NCI-H2029 treated with DMSO at 0.1 percent for 48 hours (cell line): ENCODE measurements around the gene SPATA25.
"Not testable (repeated sequence)": the region's sequence is repeated elsewhere in the genome, so short reads cannot be mapped to it uniquely, and the experiment has no call there.

Experiments
- DNase-seq: peaks from one replicate; lab custom pipeline; 2025; lab: John Stamatoyannopoulos, UW

The SPATA25 gene

DNA sequence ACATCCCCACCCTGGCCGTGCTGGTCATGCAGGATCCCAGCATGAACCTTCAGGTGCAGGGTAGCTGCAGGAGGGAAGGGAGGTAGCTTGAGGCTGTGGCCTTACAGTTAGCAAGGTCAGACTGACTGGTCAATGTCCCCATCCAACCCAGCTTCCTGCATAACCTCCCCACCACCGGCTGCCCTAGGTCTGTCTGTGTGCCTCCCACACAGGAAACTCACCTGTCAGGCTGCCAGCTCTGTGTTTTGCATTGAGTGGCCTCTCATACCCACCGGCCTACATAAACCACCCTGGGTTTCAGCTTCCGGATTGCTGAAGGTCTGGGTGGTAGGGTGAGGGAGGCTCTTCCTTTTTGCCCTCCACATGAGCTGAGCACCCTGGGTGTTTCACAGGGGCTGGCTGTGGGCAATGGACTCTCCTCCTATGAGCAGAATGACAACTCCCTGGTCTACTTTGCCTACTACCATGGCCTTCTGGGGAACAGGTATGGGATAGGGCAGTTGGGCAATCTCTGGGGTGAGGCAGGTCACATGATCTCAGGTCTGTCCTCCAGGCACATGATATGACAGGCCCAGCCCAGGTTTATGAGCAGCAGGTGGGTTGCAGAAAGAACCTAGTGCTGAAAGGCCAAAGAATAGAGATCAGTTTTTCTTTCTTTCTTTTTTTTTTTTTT is 5.5 kb upstream of the SPATA25 start:
- no peak for DNase-seq

GRCh38 chr20:45892049-45892825 is 4.8 kb upstream of the SPATA25 start:
- no peak for DNase-seq

DNA sequence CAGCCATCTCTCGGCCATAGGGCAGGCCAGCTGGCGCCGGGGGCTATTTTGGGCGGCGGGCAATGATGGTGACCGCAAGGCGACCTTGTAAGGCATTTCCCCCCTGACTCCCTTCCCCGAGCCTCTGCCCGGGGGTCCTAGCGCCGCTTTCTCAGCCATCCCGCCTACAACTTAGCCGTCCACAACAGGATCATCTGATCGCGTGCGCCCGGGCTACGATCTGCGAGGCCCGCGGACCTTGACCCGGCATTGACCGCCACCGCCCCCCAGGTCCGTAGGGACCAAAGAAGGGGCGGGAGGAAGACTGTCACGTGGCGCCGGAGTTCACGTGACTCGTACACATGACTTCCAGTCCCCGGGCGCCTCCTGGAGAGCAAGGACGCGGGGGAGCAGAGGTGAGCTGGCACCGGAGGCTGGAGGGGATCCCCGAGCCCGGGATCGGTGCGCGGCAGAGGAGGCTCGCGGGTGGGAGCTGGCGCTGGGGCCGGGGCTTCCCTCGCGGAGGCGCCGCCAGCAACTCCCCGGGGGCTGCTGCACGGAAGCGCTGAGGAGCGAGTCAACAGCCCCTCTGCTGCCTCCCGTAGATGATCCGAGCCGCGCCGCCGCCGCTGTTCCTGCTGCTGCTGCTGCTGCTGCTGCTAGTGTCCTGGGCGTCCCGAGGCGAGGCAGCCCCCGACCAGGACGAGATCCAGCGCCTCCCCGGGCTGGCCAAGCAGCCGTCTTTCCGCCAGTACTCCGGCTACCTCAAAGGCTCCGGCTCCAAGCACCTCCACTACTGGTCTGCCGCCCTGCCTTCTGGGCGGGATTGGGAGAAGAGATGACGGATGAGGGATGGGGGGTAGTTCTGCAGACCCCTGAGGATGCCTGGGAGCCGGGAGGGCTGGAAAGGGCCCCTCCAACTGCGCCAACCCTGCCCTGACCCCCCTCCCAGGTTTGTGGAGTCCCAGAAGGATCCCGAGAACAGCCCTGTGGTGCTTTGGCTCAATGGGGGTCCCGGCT is 3.9 kb upstream of the SPATA25 start, which contains the start of the genes CTSA and NEURL2:
Gene CTSA (plus strand): TSS at position 351 of the 999 bp plus-strand sequence. CDS start 234 bp downstream, at position 585.
Gene NEURL2 (minus strand): TSS at position 224 of the 999 bp plus-strand sequence. CDS start 217 bp downstream, at position 7.
- peak; percentile 23 for DNase-seq

GRCh38 chr20:45890077-45890984 is 2.9 kb upstream of the SPATA25 start:
- peak; percentile 12 for DNase-seq

DNA sequence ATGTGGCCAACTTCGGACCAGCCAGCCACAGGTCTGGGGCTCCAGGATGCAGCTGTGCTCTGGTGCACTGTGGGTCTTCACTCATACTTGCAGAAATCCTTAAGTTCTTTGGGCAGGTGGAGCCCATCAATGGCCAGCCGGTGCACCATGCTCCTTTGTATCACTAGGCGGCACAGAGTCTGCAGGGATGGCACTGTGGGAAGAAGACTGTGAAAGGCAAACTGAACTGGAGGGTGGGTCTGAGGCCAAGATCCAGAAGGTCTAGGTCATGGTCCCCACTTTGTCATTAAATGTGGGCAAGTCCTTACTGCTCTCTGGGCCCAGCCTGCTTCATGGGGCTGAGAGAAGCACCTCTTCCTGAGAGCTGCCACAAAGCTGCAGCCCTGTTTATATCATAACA is 1.3 kb upstream of the SPATA25 start:
- no peak for DNase-seq

GRCh38 chr20:45886590-45887345 is 654 bp downstream of the SPATA25 start:
- no peak for DNase-seq

DNA sequence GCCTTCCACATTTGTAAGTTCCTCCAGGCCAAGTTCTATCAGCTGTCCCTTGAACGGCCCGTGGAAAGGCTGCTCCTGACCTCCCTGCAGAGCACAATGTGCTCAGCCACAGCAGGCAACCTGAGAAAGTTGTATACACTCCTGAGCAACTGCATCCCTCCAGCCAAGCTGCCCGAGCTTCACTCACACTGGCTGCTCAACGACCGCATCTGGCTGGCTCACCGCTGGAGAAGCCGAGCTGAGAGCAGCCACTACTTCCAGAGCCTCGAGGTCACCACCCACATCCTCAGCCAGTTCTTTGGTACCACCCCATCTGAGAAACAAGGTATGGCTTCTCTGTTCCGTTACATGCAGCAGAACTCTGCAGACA is 4.3 kb downstream of the SPATA25 start:
- no peak for DNase-seq

GRCh38 chr20:45882469-45883099 is 4.8 kb downstream of the SPATA25 start:
- DNase-seq = no peak

DNA sequence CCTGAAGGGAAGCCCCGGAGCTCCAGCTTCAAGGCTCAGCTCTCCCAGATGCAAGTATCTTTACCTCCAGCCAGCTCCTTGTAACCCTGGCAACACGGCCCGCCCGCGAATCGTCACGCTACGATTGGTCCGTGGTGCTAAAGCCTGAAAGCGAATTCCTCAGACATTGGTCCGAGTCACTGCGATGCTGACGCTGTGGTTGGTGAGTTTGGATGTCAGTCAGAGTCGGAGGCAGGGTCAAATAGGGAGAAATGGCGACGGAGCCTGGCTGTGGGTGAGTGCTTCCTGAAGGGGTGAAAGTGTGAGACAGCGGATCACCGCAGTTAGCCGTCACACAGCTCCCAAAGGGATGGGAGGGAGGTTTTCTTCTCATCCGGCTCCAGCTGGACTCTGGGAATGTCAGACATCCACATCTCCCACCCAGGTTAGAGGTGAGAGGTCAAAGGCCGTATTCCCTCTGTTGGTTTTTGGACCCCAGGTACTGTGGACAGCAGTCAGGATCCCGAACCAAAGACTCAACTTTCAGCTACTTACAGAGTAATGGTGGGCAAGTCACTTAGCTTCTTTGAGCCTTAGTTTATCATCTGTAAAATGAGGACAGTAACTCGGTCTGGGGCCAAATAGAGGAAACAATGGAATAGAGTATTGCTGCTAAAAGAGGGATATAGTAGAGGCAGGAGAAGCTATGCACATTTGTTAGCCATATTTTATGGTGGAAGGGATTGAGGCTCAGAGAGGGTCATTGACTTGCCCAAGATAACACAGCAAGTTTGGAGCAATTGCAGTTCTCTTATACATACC is 6.2 kb downstream of the SPATA25 start, which contains the start of gene ZSWIM1:
Gene ZSWIM1 (plus strand): TSS at position 240 of the 801 bp plus-strand sequence. CDS start 1,366 bp downstream, outside the sequence.
- DNase-seq = peak; percentile 95

DNA sequence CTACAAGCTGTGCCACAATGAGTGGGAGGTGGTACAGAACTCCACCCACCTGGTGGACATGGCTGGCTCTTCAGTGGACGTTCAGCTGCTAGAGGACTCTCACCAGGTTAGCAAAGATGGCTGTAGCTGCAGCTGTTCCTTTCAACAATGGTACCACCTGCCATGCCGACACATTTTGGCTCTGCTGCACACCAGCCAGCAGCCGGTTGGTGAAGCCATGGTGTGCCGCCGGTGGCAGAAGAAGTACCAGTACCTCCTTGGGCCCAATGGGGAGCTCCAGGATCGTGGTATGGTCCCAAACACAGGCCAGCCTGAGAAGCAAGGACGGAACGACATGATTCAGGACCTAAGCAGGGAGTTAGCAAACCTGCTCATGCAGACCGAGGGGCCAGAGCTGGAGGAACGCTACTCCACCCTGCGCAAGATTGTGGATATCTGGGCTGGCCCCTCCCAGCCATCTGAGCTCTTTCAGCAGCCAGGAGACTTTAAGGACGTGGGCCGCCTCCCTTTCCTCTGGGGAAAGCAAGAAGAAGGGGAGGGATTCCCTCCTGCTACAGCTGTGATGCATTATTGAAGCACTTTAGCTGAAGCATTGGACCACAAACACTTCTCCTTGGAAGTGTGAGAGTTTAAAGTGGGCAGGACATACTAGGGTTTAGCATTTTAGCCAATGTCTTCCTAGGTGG is 9.2 kb downstream of the SPATA25 start:
- no peak for DNase-seq

DNA sequence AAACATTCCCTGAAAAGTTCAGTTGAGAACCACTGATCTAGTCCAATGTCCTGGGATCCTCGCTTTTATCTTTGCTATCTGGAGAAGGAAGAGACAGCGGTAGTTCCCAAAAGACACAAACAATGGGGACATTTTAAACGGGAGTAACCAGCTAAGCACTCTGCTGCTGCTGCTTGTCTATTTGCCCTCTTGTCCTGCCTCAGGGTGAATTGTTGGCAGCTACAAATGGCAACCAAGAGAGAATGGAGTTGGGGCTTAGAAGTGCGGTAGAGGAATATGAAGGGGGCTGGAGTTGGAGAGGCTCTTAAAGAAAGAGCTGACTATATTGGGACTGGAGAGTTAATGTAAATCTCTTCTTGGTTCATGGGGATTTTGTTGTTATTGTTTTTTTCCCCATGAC is 12.8 kb downstream of the SPATA25 start:
- no peak for DNase-seq

GRCh38 chr20:45874104-45874481 is 13.3 kb downstream of the SPATA25 start:
- DNase-seq = not testable (repeated sequence)

GRCh38 chr20:45873409-45874103 is 13.9 kb downstream of the SPATA25 start:
- no peak for DNase-seq

DNA sequence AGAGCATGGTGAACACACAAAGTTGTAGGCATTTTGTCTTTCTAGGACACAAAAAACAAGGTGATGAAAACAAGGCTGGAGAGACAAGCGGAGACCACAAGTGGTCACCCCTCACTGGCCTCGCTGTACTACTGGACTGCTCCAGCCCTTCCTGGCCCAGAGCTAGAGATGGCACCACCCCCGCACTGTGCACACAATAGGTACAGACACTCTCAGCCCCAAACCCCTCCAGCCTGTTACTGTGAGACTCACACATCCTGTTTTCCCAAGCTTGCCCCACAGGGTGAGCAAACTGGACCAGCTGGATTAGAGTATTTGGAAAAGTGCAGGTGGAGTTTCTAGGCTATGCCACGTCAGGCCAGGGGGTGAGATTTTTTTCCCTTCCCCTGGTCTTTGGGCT is 14.8 kb downstream of the SPATA25 start:
- no peak for DNase-seq

DNA sequence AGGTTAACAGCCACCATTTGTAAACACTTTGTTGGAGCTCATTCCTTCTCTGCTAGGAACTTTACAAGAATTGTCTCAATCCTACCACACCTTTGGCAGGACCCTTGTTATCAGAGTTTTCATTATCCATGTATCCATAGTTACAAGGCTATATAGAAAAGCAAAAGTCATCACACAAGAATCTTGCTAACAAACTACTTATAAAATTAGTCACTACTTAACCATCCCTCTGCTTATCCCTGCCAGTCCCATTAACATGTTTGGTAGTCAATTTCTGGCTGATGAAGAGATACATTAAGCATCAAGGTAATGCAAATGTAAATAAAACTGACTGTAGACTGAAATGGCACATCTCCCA is 19.6 kb downstream of the SPATA25 start:
- DNase-seq = no peak

DNA sequence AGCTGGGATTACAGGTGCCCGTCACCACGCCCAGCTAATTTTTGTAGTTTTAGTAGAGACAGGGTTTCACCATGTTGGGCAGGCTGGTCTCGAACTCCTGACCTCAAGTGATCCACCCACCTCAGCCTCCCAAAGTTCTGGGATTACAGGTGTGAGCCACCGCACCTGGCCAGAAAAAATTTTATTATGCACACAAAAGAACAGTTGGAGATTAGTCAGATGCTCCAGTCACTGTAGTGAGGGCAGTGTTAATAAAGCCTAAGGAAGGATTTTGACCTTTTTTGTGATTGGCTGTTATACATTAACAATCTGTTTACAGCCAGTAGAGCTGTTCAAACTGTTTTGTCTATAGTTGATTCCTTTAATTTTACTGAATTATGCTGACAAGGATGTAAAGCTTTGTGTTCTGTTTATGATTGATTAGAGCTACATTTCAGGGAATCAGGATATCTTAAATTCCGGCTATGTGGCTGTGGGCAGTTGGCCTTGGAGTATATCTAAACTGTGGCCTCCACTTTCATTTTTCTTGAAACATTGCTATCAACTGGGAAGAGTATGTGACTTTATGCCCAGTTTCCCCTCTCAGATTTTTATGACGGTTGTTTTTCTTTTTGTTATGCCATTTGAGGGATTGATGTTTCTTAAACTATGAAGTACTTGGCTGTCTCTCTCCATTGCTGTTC is 20.1 kb downstream of the SPATA25 start:
- DNase-seq = no peak

GRCh38 chr20:45866454-45866853 is 21.0 kb downstream of the SPATA25 start:
- no peak for DNase-seq
